Medulla oblongata (tissue), 1 donor: Measurements from ENCODE around the gene SP1.
"Not testable (repeated sequence)": the region's sequence is repeated elsewhere in the genome, so short reads cannot be mapped to it uniquely, and the experiment has no call there.

ENCODE experiments used
- DNase-seq: peaks from one replicate; pipeline ENCODE4 v3.0.0-alpha.2; 2015; ENCODE audit errors: extremely low spot score

Gene SP1

GRCh38 chr12:53413485-53414204 lies 33.7 kb downstream of the SP1 start:
- no peak for DNase-seq

- no peak for DNase-seq
Observed at GRCh38 chr12:53414756-53415417, 34.9 kb downstream of the SP1 start.

GRCh38 chr12:53415752-53416389 lies 35.9 kb downstream of the SP1 start:
- DNase-seq: not testable (repeated sequence)

- DNase-seq: not testable (repeated sequence)
Observed at GRCh38 chr12:53417291-53417816, 37.4 kb downstream of the SP1 start.

GRCh38 chr12:53418221-53418620 lies 38.2 kb downstream of the SP1 start:
- no peak for DNase-seq

- no peak for DNase-seq
Observed at GRCh38 chr12:53419756-53420155, 39.8 kb downstream of the SP1 start.

GRCh38 chr12:53422247-53422646 lies 42.3 kb downstream of the SP1 start:
- not testable (repeated sequence) for DNase-seq

- DNase-seq: no peak
Observed at GRCh38 chr12:53423597-53423996, 43.6 kb downstream of the SP1 start, which contains the start of gene AMHR2. AMHR2 (plus strand) TSS chr12:53423855; CDS start chr12:53423935, 80 bp downstream.

- no peak for DNase-seq
Observed at GRCh38 chr12:53424626-53425514, 44.9 kb downstream of the SP1 start.

- DNase-seq: no peak
Observed at GRCh38 chr12:53425515-53426150, 45.7 kb downstream of the SP1 start.

GRCh38 chr12:53427905-53428594 lies 48.1 kb downstream of the SP1 start:
- no peak for DNase-seq

- DNase-seq: no peak
Observed at GRCh38 chr12:53428741-53429140, 48.8 kb downstream of the SP1 start.

- no peak for DNase-seq
Observed at GRCh38 chr12:53430116-53430515, 50.1 kb downstream of the SP1 start.

- DNase-seq: no peak
Observed at GRCh38 chr12:53431187-53431586, 51.2 kb downstream of the SP1 start.

GRCh38 chr12:53435326-53435725 lies 55.4 kb downstream of the SP1 start:
- not testable (repeated sequence) for DNase-seq

- DNase-seq: not testable (repeated sequence)
Observed at GRCh38 chr12:53439582-53439981, 59.6 kb downstream of the SP1 start.

- peak; percentile 100 for DNase-seq
Observed at GRCh38 chr12:53441040-53441833, 61.3 kb downstream of the SP1 start, which contains the start of gene PRR13. PRR13 (plus strand) TSS chr12:53441734; CDS start chr12:53442715, 981 bp downstream.

GRCh38 chr12:53443955-53444354 lies 64.0 kb downstream of the SP1 start:
- no peak for DNase-seq

- not testable (repeated sequence) for DNase-seq
Observed at GRCh38 chr12:53444593-53445325, 64.8 kb downstream of the SP1 start.
